HG02938 (cell line): ENCODE measurements around the gene BRPF3.

Source experiments
- ATAC-seq: cut with Tn5 transposase; IDR thresholded peaks from one replicate; pipeline ENCODE4 v1.9.1; 2021; ENCODE audit warnings: mild to moderate bottlenecking, moderate library complexity; ENCODE audit not compliant: unreplicated experiment

BRPF3 gene

GRCh38 chr6:36227379-36228228 lies 31.1 kb downstream of the BRPF3 start:
- ATAC-seq: no peak

GRCh38 chr6:36229223-36229622 lies 32.7 kb downstream of the BRPF3 start:
- no peak for ATAC-seq

- ATAC-seq: no peak
Observed at GRCh38 chr6:36230371-36230770, 33.8 kb downstream of the BRPF3 start.

- no peak for ATAC-seq
Observed at GRCh38 chr6:36232172-36232571, 35.6 kb downstream of the BRPF3 start.

GRCh38 chr6:36235309-36235708 lies 38.8 kb downstream of the BRPF3 start:
- no peak for ATAC-seq

GRCh38 chr6:36235862-36236261 lies 39.3 kb downstream of the BRPF3 start:
- no peak for ATAC-seq

GRCh38 chr6:36239774-36240173 lies 43.2 kb downstream of the BRPF3 start:
- no peak for ATAC-seq

- ATAC-seq: no peak
Observed at GRCh38 chr6:36241728-36242127, 45.2 kb downstream of the BRPF3 start.

- no peak for ATAC-seq
Observed at GRCh38 chr6:36242161-36242560, 45.6 kb downstream of the BRPF3 start.

GRCh38 chr6:36242626-36243025 lies 46.1 kb downstream of the BRPF3 start:
- no peak for ATAC-seq

- ATAC-seq: no peak
Observed at GRCh38 chr6:36243562-36244212, 47.1 kb downstream of the BRPF3 start.

- ATAC-seq: no peak
Observed at GRCh38 chr6:36244641-36245280, 48.2 kb downstream of the BRPF3 start.

GRCh38 chr6:36245572-36246061 lies 49.1 kb downstream of the BRPF3 start:
- ATAC-seq: no peak

- ATAC-seq: no peak
Observed at GRCh38 chr6:36246506-36247268, 50.1 kb downstream of the BRPF3 start.

GRCh38 chr6:36247693-36248092 lies 51.1 kb downstream of the BRPF3 start:
- ATAC-seq: no peak

GRCh38 chr6:36248980-36249379 lies 52.4 kb downstream of the BRPF3 start:
- ATAC-seq: no peak

GRCh38 chr6:36249536-36249935 lies 53.0 kb downstream of the BRPF3 start:
- no peak for ATAC-seq

GRCh38 chr6:36252005-36252404 lies 55.5 kb downstream of the BRPF3 start:
- ATAC-seq: no peak

GRCh38 chr6:36263390-36264000 lies 67.0 kb downstream of the BRPF3 start:
- ATAC-seq: no peak

- no peak for ATAC-seq
Observed at GRCh38 chr6:36265744-36266143, 69.2 kb downstream of the BRPF3 start.
